Naive thymus-derived CD4-positive, alpha-beta T cell (primary cell): Measurements from ENCODE around the gene CYP4F22. TPM values are rescaled to one million over a fixed set of nuclear protein-coding genes. Genes with fewer than 3 reads are reported as not detected.

Experiments used
- ATAC-seq: fragments of 150-1000 bp; cut with Tn5 transposase; 2 replicates; pipeline ENCODE4 v1.10.0; 2021; ENCODE audit warnings: mild to moderate bottlenecking, moderate library complexity
- CTCF ChIA-PET: fragments of 350-600 bp; sonication (Branson Sonifier 250); formaldehyde crosslinking; loops from one replicate; lab custom pipeline; 2021; ENCODE audit warnings: antibody characterized with exemption; lab: Charles Lee
- POLR2A ChIA-PET: fragments of 350-600 bp; sonication (Branson Sonifier 250); formaldehyde crosslinking; loops from one replicate; lab custom pipeline; 2021; ENCODE audit warnings: antibody characterized with exemption, inconsistent platforms; lab: Charles Lee
- DNase-seq, 9 donors: peaks; one replicate each; pipeline versions ENCODE4 v3.0.0 to v3.0.0-alpha.2; 2020 to 2022; ENCODE audit warnings: mixed read lengths in 1 of 9
- H3K27ac ChIP-seq: one replicate; pipeline ENCODE4 v1.7.0; 2013; ENCODE audit warnings: mild to moderate bottlenecking, low read depth, low read length, moderate library complexity
- H3K27me3 ChIP-seq, 2 donors: one replicate each; pipeline ENCODE4 v1.7.0; 2013; ENCODE audit warnings: low read length in 2 of 2, mild to moderate bottlenecking in 2 of 2, moderate library complexity in 2 of 2; ENCODE audit not compliant: control insufficient read depth in 2 of 2, insufficient read depth in 2 of 2
- H3K36me3 ChIP-seq, 3 experiments: 1 replicate in 2 of 3; 2 replicates in 1 of 3; pipeline ENCODE4 v1.7.0; 2013; ENCODE audit warnings: low read length in 3 of 3, mild to moderate bottlenecking in 3 of 3, moderate library complexity in 1 of 3; ENCODE audit not compliant: insufficient read depth in 3 of 3, control insufficient read depth in 2 of 3
- H3K4me1 ChIP-seq, 2 donors: one replicate each; pipeline ENCODE4 v1.7.0; 2013; ENCODE audit warnings: low read length in 2 of 2, mild to moderate bottlenecking in 2 of 2, moderate library complexity in 1 of 2; ENCODE audit not compliant: control insufficient read depth in 2 of 2, insufficient read depth in 2 of 2
- H3K4me3 ChIP-seq: 2 replicates; pipeline ENCODE4 v1.7.0; 2013; ENCODE audit warnings: mild to moderate bottlenecking, low read length
- H3K9me3 ChIP-seq, 3 experiments: 1 replicate in 2 of 3; 2 replicates in 1 of 3; pipeline ENCODE4 v1.7.0; 2013; ENCODE audit warnings: low read length in 3 of 3; ENCODE audit not compliant: control insufficient read depth in 2 of 3
- H3K27ac Mint-ChIP-seq, 9 donors: one replicate each; pipeline ENCODE4 v1.8.0; 2020 to 2022; ENCODE audit warnings: mixed read lengths in 9 of 9, mild to moderate bottlenecking in 8 of 9, moderate library complexity in 5 of 9, inconsistent platforms in 2 of 9
- H3K27me3 Mint-ChIP-seq, 5 donors: one replicate each; pipeline ENCODE4 v1.8.0; 2021 to 2022; ENCODE audit warnings: mixed read lengths in 5 of 5, mild to moderate bottlenecking in 1 of 5
- H3K36me3 Mint-ChIP-seq, 5 donors: one replicate each; pipeline ENCODE4 v1.8.0; 2020 to 2022; ENCODE audit warnings: mixed read lengths in 5 of 5, mild to moderate bottlenecking in 3 of 5, inconsistent platforms in 1 of 5
- H3K4me1 Mint-ChIP-seq, 7 donors: one replicate each; pipeline ENCODE4 v1.8.0; 2020 to 2022; ENCODE audit warnings: mixed read lengths in 7 of 7, mild to moderate bottlenecking in 3 of 7, inconsistent platforms in 1 of 7
- H3K4me3 Mint-ChIP-seq, 10 donors: one replicate each; pipeline ENCODE4 v1.8.0; 2020 to 2022; ENCODE audit warnings: mild to moderate bottlenecking in 10 of 10, mixed read lengths in 10 of 10, moderate library complexity in 6 of 10, inconsistent platforms in 2 of 10
- H3K9me3 Mint-ChIP-seq, 11 donors: one replicate each; pipeline ENCODE4 v1.8.0; 2020 to 2022; ENCODE audit warnings: mixed read lengths in 11 of 11, mild to moderate bottlenecking in 4 of 11, inconsistent platforms in 1 of 11, moderate library complexity in 1 of 11
- intact Hi-C, 2 donors: fragments of 100-400 bp; cut with micrococcal nuclease; formaldehyde crosslinking; loops; one replicate each; pipeline ENCODE4 v1.15.1; 2023
- polyA plus RNA-seq, 2 donors: library from polyadenylated mRNA; unstranded; fragments of 300-500 nt; fragmentation: Illumina TruSeq; gene quantifications; one replicate each; pipeline ENCODE4 v1.2.3, GENCODE V29; 2021
- total RNA-seq, 6 experiments: library from RNA in 5 of 6; stranded (reverse) in 5 of 6; gene quantifications; 1 replicate in 5 of 6; 2 replicates in 1 of 6; pipeline ENCODE4 v1.2.3 and lab custom pipeline; 2021 to 2026

The CYP4F22 gene
- total and polyA plus RNA-seq, 7 experiments from 2014 or later = 0.15 to 3.6 (median 0.27) TPM; not detected in 2

DNA sequence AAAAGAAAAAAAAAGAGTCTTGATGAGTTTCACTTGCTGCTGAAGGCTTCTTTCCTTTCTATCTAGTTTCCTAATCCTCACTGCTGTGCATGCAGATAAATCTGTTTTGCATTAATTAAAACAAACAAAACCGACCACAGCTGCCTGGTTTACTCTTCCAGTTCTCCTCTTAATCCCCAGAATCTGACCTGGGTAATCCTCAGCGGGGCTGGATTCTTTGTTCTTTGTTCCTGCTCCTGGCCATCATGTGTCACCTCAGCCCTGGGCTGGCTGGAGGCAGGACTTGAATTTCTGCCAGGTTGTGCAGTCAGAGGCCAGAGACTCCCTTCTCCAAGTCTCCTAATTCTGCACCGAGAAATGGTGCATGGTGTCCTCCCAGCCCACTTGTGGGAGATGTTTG, 54.5 kb downstream of the CYP4F22 start:
- H3K36me3 ChIP-seq = no peaks in the 10 kb centered on the region
- no peaks in the 10 kb centered on the region for H3K9me3 ChIP-seq
- H3K4me1 ChIP-seq = no peaks in the 10 kb centered on the region
- H3K27ac ChIP-seq = no peak overlapping the region
- DNase-seq (no peak), ATAC-seq (no peak)
- Mint-ChIP-seq H3K4me3 (no peak overlapping the region), H3K9me3 (no peaks in the 10 kb centered on the region), H3K27ac (no peak overlapping the region), H3K4me1 (peaks cover 0 to 6% (median 0%) of the 10 kb centered on the region in 7 donors), H3K36me3 (no peaks in the 10 kb centered on the region), H3K27me3 (peaks cover 0 to 30% (median 19%) of the 10 kb centered on the region in 5 donors)
- ChIA-PET CTCF (no interaction called here), POLR2A (interaction anchor here (0.6 kb wide), 1 partner anchor 866 kb away, joined by 6 read pairs; no protein-coding TSS in a partner anchor)
- no peaks in the 10 kb centered on the region for H3K27me3 ChIP-seq
- no peak overlapping the region for H3K4me3 ChIP-seq
- intact Hi-C loops = no loop called here

DNA sequence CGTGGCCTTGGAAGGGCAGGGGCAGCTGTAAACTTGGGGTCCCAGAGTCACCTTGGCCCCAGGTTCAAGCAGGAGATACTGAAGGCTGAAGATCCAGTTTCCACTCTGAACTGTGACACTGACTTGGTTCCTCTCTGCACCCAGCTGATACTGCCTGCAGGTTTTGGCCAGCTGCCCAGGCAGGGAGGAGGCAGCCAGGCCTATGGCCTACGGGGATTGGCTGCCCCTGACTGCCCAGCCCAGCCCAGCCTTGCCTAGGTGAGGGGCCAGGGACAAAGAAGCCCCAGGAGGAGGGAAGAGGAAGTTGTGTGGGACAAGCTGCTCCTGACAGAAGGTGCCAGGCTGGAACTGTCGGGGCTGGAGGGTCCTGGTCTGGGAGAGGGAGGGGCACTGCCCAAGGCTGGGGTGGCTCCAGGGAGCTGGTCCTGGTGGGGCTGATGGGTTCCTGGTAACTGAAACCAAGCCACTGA, 55.0 kb downstream of the CYP4F22 start:
- Mint-ChIP-seq H3K36me3 (no peaks in the 10 kb centered on the region), H3K9me3 (no peaks in the 10 kb centered on the region), H3K4me3 (no peak overlapping the region), H3K4me1 (peaks cover 0 to 6% (median 0%) of the 10 kb centered on the region in 7 donors), H3K27ac (no peak overlapping the region), H3K27me3 (peaks cover 0 to 34% (median 22%) of the 10 kb centered on the region in 5 donors)
- H3K27me3 ChIP-seq = no peaks in the 10 kb centered on the region
- no peak for DNase-seq
- no peaks in the 10 kb centered on the region for H3K4me1 ChIP-seq
- POLR2A ChIA-PET = interaction anchor here (0.6 kb wide), 1 partner anchor 867 kb away, joined by 6 read pairs; no protein-coding TSS in a partner anchor
- no peak overlapping the region for H3K27ac ChIP-seq
- intact Hi-C loops = no loop called here
- H3K4me3 ChIP-seq = no peak overlapping the region
- no peaks in the 10 kb centered on the region for H3K36me3 ChIP-seq
- ATAC-seq = no peak
- CTCF ChIA-PET = no interaction called here
- H3K9me3 ChIP-seq = no peaks in the 10 kb centered on the region

DNA sequence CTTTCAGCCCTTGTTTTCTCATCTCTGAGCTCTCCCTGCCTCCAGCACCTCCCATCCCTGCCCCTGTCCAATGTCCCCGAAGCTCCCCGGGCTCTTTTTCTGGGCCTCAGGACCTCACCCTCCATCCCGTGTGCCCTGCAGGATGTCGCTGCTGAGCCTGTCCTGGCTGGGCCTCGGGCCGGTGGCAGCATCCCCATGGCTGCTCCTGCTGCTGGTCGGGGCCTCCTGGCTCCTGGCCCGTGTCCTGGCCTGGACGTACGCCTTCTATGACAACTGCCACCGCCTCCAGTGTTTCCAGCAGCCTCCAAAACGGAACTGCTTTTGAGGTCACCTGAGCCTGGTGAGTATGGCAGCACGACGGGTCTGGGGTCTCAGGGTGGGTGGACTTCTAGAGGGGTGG, 55.6 kb downstream of the CYP4F22 start:
- ATAC-seq (no peak), DNase-seq (no peak)
- Histone ChIP-seq H3K27ac (no peak overlapping the region), H3K27me3 (no peaks in the 10 kb centered on the region), H3K4me3 (no peak overlapping the region), H3K9me3 (no peaks in the 10 kb centered on the region), H3K36me3 (no peaks in the 10 kb centered on the region), H3K4me1 (no peaks in the 10 kb centered on the region)
- POLR2A ChIA-PET = no interaction called here
- H3K4me1 Mint-ChIP-seq = peaks cover 0 to 6% (median 0%) of the 10 kb centered on the region in 7 donors
- H3K27me3 Mint-ChIP-seq = peaks cover 0 to 35% (median 22%) of the 10 kb centered on the region in 5 donors
- no peaks in the 10 kb centered on the region for H3K9me3 Mint-ChIP-seq
- H3K4me3 Mint-ChIP-seq = no peak overlapping the region
- CTCF ChIA-PET = no interaction called here
- intact Hi-C loops = no loop called here
- H3K36me3 Mint-ChIP-seq = no peaks in the 10 kb centered on the region
- no peak overlapping the region for H3K27ac Mint-ChIP-seq

DNA sequence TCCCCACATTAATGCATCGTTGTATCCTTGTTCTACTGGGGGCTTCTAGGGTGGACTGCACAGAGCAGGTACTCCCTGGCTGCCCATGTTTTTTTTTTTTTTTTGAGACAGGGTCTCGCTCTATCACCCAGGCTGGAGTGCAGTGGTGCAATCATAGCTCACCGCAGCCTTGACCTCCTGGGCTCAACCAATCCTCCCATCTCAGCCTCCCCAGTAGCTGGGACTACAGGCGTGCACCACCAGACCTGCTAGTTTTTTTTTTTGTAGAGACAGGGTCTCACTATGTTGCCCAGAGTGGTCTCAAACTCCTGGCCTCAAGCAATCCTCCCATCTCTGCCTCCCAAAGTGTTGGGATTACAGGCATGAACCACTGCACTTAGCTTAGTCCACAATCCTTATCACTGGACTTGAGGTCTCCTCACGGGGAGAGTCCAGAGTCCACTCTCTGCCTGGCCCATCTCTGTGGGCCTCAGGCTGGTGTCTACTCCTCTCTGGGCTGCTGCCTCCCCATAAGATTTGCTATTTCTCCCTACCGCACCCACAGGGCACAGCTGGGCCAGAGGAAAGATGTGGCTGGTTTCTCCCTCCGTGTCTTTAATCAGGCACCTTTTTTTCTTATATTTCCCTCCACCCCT, 56.3 kb downstream of the CYP4F22 start:
- CTCF ChIA-PET = no interaction called here
- Histone ChIP-seq H3K9me3 (no peaks in the 10 kb centered on the region), H3K27me3 (no peaks in the 10 kb centered on the region), H3K4me1 (no peaks in the 10 kb centered on the region), H3K36me3 (no peaks in the 10 kb centered on the region), H3K4me3 (no peak overlapping the region), H3K27ac (no peak overlapping the region)
- Mint-ChIP-seq H3K36me3 (no peaks in the 10 kb centered on the region), H3K4me3 (no peak overlapping the region), H3K27me3 (peaks cover 4 to 41% (median 30%) of the 10 kb centered on the region in 5 donors), H3K4me1 (peaks cover 0 to 6% (median 0%) of the 10 kb centered on the region in 7 donors), H3K27ac (no peak overlapping the region), H3K9me3 (no peaks in the 10 kb centered on the region)
- intact Hi-C loops = no loop called here
- POLR2A ChIA-PET = no interaction called here
- DNase-seq = no peak
- ATAC-seq = no peak

DNA sequence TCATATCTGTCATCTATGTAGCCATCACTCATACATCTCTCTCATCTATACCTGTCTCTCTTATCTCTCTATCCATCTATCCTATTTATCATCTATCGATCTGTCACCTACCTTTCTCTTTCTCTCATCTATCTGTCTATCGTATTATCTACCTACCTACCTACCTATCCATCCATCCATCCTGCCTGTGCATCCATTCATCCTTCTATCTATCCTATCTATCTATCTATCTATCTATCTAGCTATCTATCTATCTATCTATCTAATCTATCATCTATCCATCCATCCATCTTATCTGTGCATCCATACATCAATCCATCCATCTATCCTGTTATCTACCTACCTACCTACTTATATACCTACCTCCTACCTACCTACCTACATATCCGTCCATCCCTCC, 62.1 kb downstream of the CYP4F22 start:
- H3K4me3 ChIP-seq = no peak overlapping the region
- Mint-ChIP-seq H3K4me3 (no peak overlapping the region), H3K27me3 (peaks cover 15 to 49% (median 41%) of the 10 kb centered on the region in 5 donors), H3K4me1 (peaks cover 0 to 5% (median 0%) of the 10 kb centered on the region in 7 donors), H3K9me3 (no peaks in the 10 kb centered on the region), H3K36me3 (no peaks in the 10 kb centered on the region), H3K27ac (peak overlapping the region in 1 of 9 donors; percentile 43)
- no peaks in the 10 kb centered on the region for H3K36me3 ChIP-seq
- ATAC-seq = no peak
- intact Hi-C loops = no loop called here
- H3K4me1 ChIP-seq = no peaks in the 10 kb centered on the region
- CTCF ChIA-PET = interaction anchor here (0.6 kb wide), 1 partner anchor 289 kb away, joined by 3 read pairs; no protein-coding TSS in a partner anchor
- no peak for DNase-seq
- POLR2A ChIA-PET = no interaction called here
- no peaks in the 10 kb centered on the region for H3K27me3 ChIP-seq
- no peaks in the 10 kb centered on the region for H3K9me3 ChIP-seq
- H3K27ac ChIP-seq = no peak overlapping the region

DNA sequence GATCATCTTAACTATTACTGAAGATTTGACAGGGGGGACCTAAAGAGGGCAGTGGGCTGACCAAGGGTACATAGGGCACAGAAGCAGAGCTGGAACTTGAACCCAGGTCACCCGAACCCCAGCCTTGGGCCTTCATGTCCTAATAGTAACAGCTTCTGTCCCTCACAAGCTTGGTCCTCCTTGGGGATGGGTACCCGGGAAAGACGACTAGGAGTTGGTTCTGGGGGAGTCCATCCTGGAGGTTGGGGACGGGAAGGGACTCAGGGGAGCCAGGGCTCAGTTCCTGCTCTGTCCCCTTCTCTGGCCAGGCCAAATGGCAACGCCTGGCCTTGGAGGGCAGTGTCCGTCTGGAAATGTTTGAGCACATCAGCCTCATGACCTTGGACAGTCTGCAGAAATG, 67.1 kb downstream of the CYP4F22 start:
- ChIA-PET CTCF (no interaction called here), POLR2A (no interaction called here)
- no peaks in the 10 kb centered on the region for H3K27me3 ChIP-seq
- no peak overlapping the region for H3K4me3 Mint-ChIP-seq
- H3K9me3 Mint-ChIP-seq = peaks cover 0 to 4% (median 0%) of the 10 kb centered on the region in 11 donors
- H3K27ac ChIP-seq = no peak overlapping the region
- peaks cover 0 to 2% (median 0%) of the 10 kb centered on the region in 7 donors for H3K4me1 Mint-ChIP-seq
- no peak overlapping the region for H3K4me3 ChIP-seq
- H3K36me3 ChIP-seq = no peaks in the 10 kb centered on the region
- no peaks in the 10 kb centered on the region for H3K4me1 ChIP-seq
- no peak for ATAC-seq
- H3K27me3 Mint-ChIP-seq = peaks cover 13 to 23% (median 17%) of the 10 kb centered on the region in 5 donors
- no peak for DNase-seq
- H3K27ac Mint-ChIP-seq = no peak overlapping the region
- intact Hi-C loops = no loop called here
- H3K9me3 ChIP-seq = no peaks in the 10 kb centered on the region
- no peaks in the 10 kb centered on the region for H3K36me3 Mint-ChIP-seq
